Esophagus squamous epithelium (tissue), 4 donors: ENCODE data around the gene RBAK.
"Not testable (repeated sequence)": the region's sequence is repeated elsewhere in the genome, so short reads cannot be mapped to it uniquely, and the experiment has no call there.

ENCODE experiments used
- CTCF ChIP-seq, 6 experiments: fragments of 450-650 bp in 4 of 6; fragments of 200-600 bp in 2 of 6; sonication (generic) in 2 of 6; IDR thresholded peaks; one replicate each; pipeline ENCODE4 v1.5.1; 2016 to 2019; ENCODE audit warnings: antibody characterized with exemption in 6 of 6, mild to moderate bottlenecking in 4 of 6, moderate library complexity in 4 of 6
- POLR2A ChIP-seq, 4 donors: fragments of 450-650 bp; IDR thresholded peaks; one replicate each; pipeline ENCODE4 v1.6.1; 2017; ENCODE audit warnings: antibody characterized with exemption in 4 of 4, mild to moderate bottlenecking in 4 of 4, moderate library complexity in 3 of 4

GRCh38 chr7:5051731-5052130, 6.1 kb downstream of the RBAK start:
- TF ChIP-seq CTCF, POLR2A (IDR thresholded peaks at IDR 0.05): not testable (repeated sequence)
